A673 (cell line): ENCODE measurements around the gene NDRG3.

Source experiments
- EZH2 ChIP-seq: fragments of 200-600 bp; sonication (generic); IDR thresholded peaks from 2 replicates; pipeline ENCODE4 v1.6.1; 2017; ENCODE audit warnings: borderline replicate concordance, low read depth, mild to moderate bottlenecking, mixed read lengths, antibody characterized with exemption, low read length; ENCODE audit not compliant: poor library complexity, severe bottlenecking
- TF ChIP-seq, protein P1 (sequence below): fragments of 300-800, 200-600 bp; sonication (generic); conservative IDR thresholded peaks from 2 replicates; pipeline ENCODE4 v1.5.1; 2017; ENCODE audit warnings: low read depth, mild to moderate bottlenecking, antibody characterized with exemption, low read length, moderate library complexity, mixed read lengths

DNA sequence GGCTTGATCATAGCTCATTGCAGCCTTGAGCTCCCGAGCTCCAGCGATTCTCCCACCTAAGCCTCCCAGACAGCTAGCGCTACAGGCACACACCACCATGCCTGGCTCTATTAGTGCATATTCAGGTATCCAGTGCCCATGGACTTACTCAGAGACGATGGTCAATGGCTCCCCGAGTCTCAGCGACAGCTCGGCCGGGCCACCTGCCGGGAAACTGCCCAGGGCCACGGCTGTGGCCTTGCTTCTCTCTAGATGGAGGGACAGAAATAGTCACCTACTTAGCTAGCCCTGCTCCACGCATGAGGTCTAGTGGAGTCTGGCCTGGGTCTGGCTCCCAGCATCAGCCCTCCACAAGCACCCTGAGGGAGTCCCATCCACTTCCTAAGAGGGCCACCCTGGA lies 111.5 kb downstream of the NDRG3 start:
- TF ChIP-seq, protein P1, sequence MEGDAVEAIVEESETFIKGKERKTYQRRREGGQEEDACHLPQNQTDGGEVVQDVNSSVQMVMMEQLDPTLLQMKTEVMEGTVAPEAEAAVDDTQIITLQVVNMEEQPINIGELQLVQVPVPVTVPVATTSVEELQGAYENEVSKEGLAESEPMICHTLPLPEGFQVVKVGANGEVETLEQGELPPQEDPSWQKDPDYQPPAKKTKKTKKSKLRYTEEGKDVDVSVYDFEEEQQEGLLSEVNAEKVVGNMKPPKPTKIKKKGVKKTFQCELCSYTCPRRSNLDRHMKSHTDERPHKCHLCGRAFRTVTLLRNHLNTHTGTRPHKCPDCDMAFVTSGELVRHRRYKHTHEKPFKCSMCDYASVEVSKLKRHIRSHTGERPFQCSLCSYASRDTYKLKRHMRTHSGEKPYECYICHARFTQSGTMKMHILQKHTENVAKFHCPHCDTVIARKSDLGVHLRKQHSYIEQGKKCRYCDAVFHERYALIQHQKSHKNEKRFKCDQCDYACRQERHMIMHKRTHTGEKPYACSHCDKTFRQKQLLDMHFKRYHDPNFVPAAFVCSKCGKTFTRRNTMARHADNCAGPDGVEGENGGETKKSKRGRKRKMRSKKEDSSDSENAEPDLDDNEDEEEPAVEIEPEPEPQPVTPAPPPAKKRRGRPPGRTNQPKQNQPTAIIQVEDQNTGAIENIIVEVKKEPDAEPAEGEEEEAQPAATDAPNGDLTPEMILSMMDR, result no peak
- TF ChIP-seq EZH2, result no peak
